ENCODE measurements around the gene WRAP53. TPM values are rescaled to one million over a fixed set of nuclear protein-coding genes. Genes with fewer than 3 reads are reported as not detected.

Gene WRAP53
- total RNA-seq, 2 donors from 2014 or later, result 21.7 to 30.8 TPM

DNA sequence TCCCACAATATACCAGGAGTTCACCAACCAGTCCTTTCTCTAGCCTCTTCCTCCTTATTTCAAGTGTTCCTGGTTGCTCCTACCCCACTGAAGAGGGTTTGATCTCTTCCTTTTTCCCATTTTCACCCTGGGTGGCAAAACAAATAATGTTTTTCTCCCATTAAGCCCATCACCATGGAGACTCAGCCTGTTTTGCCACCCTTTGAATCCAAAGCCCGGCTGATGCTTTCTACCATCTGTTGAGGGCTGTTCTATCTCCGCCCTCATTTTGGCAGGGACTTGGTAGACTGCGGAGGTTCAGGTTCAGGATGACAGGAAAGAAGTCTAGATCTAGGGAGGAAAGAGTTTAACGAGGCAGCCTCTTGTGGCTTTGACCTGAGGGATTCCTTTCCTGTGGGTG is 31.8 kb downstream of the WRAP53 start:
- Histone ChIP-seq H3K9me3 (ENCODE audit: control insufficient read depth, low read length) (no peaks in the 10 kb centered on the region), H3K36me3 (ENCODE audit: control insufficient read depth, insufficient read depth, low read length) (no peaks in the 10 kb centered on the region), H3K27ac (ENCODE audit: low read depth, low read length) (no peak overlapping the region), H3K27me3 (ENCODE audit: control insufficient read depth, insufficient read depth, low read length, poor library complexity, severe bottlenecking) (peaks cover 25% of the 10 kb centered on the region), H3K4me1 (ENCODE audit: control insufficient read depth, insufficient read depth, low read length) (peaks cover 2% of the 10 kb centered on the region), H3K4me3 (ENCODE audit: low read length) (no peak overlapping the region), H3K9ac (ENCODE audit: extremely low read depth, low read length, poor library complexity, severe bottlenecking) (no peak overlapping the region)
- Mint-ChIP-seq H3K4me1 (peaks cover 26% of the 10 kb centered on the region), H3K4me3 (no peak overlapping the region), H3K9me3 (no peaks in the 10 kb centered on the region), H3K36me3 (ENCODE audit: low read depth) (no peaks in the 10 kb centered on the region), H3K27me3 (ENCODE audit: insufficient read depth) (peaks cover 37% of the 10 kb centered on the region), H3K27ac (no peak overlapping the region)
- DNase-seq, result no peak
- TF ChIP-seq, protein P1, sequence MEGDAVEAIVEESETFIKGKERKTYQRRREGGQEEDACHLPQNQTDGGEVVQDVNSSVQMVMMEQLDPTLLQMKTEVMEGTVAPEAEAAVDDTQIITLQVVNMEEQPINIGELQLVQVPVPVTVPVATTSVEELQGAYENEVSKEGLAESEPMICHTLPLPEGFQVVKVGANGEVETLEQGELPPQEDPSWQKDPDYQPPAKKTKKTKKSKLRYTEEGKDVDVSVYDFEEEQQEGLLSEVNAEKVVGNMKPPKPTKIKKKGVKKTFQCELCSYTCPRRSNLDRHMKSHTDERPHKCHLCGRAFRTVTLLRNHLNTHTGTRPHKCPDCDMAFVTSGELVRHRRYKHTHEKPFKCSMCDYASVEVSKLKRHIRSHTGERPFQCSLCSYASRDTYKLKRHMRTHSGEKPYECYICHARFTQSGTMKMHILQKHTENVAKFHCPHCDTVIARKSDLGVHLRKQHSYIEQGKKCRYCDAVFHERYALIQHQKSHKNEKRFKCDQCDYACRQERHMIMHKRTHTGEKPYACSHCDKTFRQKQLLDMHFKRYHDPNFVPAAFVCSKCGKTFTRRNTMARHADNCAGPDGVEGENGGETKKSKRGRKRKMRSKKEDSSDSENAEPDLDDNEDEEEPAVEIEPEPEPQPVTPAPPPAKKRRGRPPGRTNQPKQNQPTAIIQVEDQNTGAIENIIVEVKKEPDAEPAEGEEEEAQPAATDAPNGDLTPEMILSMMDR (conservative IDR thresholded peaks at IDR 0.05), result no peak
- 77 to 78% methylated on average over 3 to 4 of the region's 4 CpGs for WGBS, 2 experiments (ENCODE audit: insufficient coverage in 1 of 2, insufficient read length in 1 of 2)

DNA sequence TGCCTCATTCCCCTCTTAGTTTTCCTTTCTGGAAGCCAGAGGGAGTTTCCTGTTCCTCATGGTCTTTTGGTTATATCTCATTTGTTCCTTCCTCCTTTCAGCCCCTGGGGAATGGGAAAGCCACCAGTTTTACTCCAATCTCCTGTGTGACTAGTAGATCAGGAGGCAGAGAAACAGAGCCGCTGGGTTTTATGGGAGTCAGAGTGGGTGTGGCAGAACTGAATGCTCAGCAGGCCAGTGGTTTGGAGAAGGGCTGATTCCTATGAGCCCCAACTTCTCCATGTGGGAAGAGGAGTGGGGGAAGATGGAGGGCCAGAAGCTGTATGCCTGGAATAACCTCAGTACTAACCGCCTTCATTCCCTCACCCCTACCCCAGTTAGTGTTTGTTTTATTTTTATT is 33.3 kb downstream of the WRAP53 start:
- H3K4me3 Mint-ChIP-seq, result no peak overlapping the region
- H3K4me1 Mint-ChIP-seq, result peaks cover 11% of the 10 kb centered on the region
- no peak overlapping the region for H3K4me3 ChIP-seq (ENCODE audit: low read length)
- no peaks in the 10 kb centered on the region for H3K36me3 ChIP-seq (ENCODE audit: control insufficient read depth, insufficient read depth, low read length)
- WGBS, 2 experiments (ENCODE audit: insufficient coverage in 1 of 2, insufficient read length in 1 of 2), result 90% methylated on average over 1 of the region's 2 CpGs; no CpG with 5 or more reads in 1 of the 2 experiments
- no peaks in the 10 kb centered on the region for H3K36me3 Mint-ChIP-seq (ENCODE audit: low read depth)
- no peaks in the 10 kb centered on the region for H3K9me3 ChIP-seq (ENCODE audit: control insufficient read depth, low read length)
- H3K9me3 Mint-ChIP-seq, result no peaks in the 10 kb centered on the region
- H3K9ac ChIP-seq (ENCODE audit: extremely low read depth, low read length, poor library complexity, severe bottlenecking), result no peak overlapping the region
- H3K27me3 ChIP-seq (ENCODE audit: control insufficient read depth, insufficient read depth, low read length, poor library complexity, severe bottlenecking), result peaks cover 25% of the 10 kb centered on the region
- no peak overlapping the region for H3K27ac ChIP-seq (ENCODE audit: low read depth, low read length)
- H3K4me1 ChIP-seq (ENCODE audit: control insufficient read depth, insufficient read depth, low read length), result peaks cover 2% of the 10 kb centered on the region
- peaks cover 35% of the 10 kb centered on the region for H3K27me3 Mint-ChIP-seq (ENCODE audit: insufficient read depth)
- H3K27ac Mint-ChIP-seq, result no peak overlapping the region
- TF ChIP-seq, protein P1 (conservative IDR thresholded peaks at IDR 0.05), result no peak
- no peak for DNase-seq

DNA sequence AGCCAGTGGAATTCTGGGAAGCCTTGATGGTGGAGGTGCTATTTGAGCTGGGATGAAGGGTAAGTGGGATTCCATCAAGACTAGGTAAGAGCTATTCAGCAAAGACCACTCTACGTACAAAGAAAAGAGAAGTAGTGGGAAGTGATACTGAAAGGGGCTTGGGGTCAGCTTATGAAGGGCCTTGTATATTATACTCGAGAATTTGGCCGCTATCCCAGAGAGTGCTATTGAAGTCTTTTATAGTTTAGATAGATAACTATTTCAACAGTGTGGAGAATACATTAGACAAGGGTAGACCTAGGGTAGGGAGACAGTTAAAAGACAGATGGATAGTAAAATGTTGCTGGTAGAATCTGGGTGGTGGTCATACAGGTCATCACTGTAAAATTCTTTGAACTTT is 39.6 kb downstream of the WRAP53 start:
- no peak overlapping the region for H3K27ac Mint-ChIP-seq
- H3K9ac ChIP-seq (ENCODE audit: extremely low read depth, low read length, poor library complexity, severe bottlenecking), result no peak overlapping the region
- no peak overlapping the region for H3K4me3 ChIP-seq (ENCODE audit: low read length)
- H3K4me1 ChIP-seq (ENCODE audit: control insufficient read depth, insufficient read depth, low read length), result no peaks in the 10 kb centered on the region
- no peaks in the 10 kb centered on the region for H3K36me3 Mint-ChIP-seq (ENCODE audit: low read depth)
- H3K27ac ChIP-seq (ENCODE audit: low read depth, low read length), result no peak overlapping the region
- no peaks in the 10 kb centered on the region for H3K36me3 ChIP-seq (ENCODE audit: control insufficient read depth, insufficient read depth, low read length)
- TF ChIP-seq, protein P1 (conservative IDR thresholded peaks at IDR 0.05), result no peak
- H3K9me3 ChIP-seq (ENCODE audit: control insufficient read depth, low read length), result no peaks in the 10 kb centered on the region
- H3K27me3 ChIP-seq (ENCODE audit: control insufficient read depth, insufficient read depth, low read length, poor library complexity, severe bottlenecking), result no peaks in the 10 kb centered on the region
- 94 to 100% methylated on average over 3 of the region's 3 CpGs for WGBS, 2 experiments (ENCODE audit: insufficient coverage in 1 of 2, insufficient read length in 1 of 2)
- H3K4me3 Mint-ChIP-seq, result no peak overlapping the region
- DNase-seq, result peak; percentile 5
- H3K4me1 Mint-ChIP-seq, result no peaks in the 10 kb centered on the region
- H3K27me3 Mint-ChIP-seq (ENCODE audit: insufficient read depth), result peaks cover 9% of the 10 kb centered on the region
- no peaks in the 10 kb centered on the region for H3K9me3 Mint-ChIP-seq
